Activated CD4-positive, alpha-beta memory T cell treated with anti-CD3 and anti-CD28 coated beads, Interleukin-2, amount 10 ng/mL, durations not matched to agents 7 days and 5 days (primary cell): ENCODE results near the gene SLA2. TPM values are rescaled to one million over a fixed set of nuclear protein-coding genes. Genes with fewer than 3 reads are reported as not detected.
A peak's percentile ranks its signal among the peaks of the same experiment; 100 is the strongest.

Experiments
- CTCF ChIA-PET: fragments of 350-600 bp; sonication (Branson Sonifier 250); formaldehyde crosslinking; loops from one replicate; lab custom pipeline; 2021; ENCODE audit warnings: antibody characterized with exemption, inconsistent platforms; lab: Charles Lee
- POLR2A ChIA-PET: fragments of 350-600 bp; sonication (Branson Sonifier 250); formaldehyde crosslinking; loops from one replicate; lab custom pipeline; 2021; ENCODE audit warnings: antibody characterized with exemption; lab: Charles Lee
- DNase-seq: peaks from one replicate; pipeline ENCODE4 v3.0.0-alpha.2; 2020
- H3K27ac Mint-ChIP-seq: one replicate; pipeline ENCODE4 v1.8.0; 2021; ENCODE audit warnings: mild to moderate bottlenecking, mixed read lengths
- H3K27me3 Mint-ChIP-seq: one replicate; pipeline ENCODE4 v1.8.0; 2021; ENCODE audit warnings: mixed read lengths
- H3K36me3 Mint-ChIP-seq: one replicate; pipeline ENCODE4 v1.8.0; 2021; ENCODE audit warnings: low read depth, mixed read lengths
- H3K4me1 Mint-ChIP-seq: one replicate; pipeline ENCODE4 v1.8.0; 2021; ENCODE audit warnings: mixed read lengths
- H3K4me3 Mint-ChIP-seq: one replicate; pipeline ENCODE4 v1.8.0; 2021; ENCODE audit warnings: mild to moderate bottlenecking, mixed read lengths
- H3K9me3 Mint-ChIP-seq: one replicate; pipeline ENCODE4 v1.8.0; 2021; ENCODE audit warnings: mixed read lengths
- total RNA-seq, 2 experiments: library from RNA; stranded (reverse); gene quantifications; one replicate each; pipeline ENCODE4 v1.2.3, GENCODE V29; 2021

Gene SLA2
- total RNA-seq, 2 experiments from 2014 or later = 78.6 to 79.9 TPM

DNA sequence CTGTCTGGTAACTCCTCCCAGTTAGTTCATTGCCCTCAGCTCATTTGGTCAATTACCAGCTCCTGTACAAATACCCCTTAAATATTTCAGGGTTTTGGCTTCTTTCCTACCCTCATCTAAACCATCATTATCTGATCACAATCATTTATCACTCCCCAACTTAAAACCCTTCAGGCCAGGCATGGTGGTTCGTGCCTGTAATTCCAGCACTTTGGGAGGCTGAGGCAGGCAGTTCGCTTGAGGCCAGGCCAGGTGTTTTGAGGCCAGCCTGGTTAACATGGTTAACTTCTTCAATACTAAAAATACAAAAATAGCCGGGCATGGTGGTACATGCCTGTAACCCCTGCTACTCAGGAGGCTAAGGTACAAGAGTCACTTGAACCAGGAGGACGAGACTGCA, 63.2 kb downstream of the SLA2 start:
- CTCF ChIA-PET = interaction anchor here (2.3 kb wide), 1 partner anchor 13 kb away, joined by 8 read pairs; no protein-coding TSS in a partner anchor
- Mint-ChIP-seq H3K27me3 (no peaks in the 10 kb centered on the region), H3K36me3 (peaks cover 45% of the 10 kb centered on the region), H3K4me3 (no peak overlapping the region), H3K4me1 (peaks cover 41% of the 10 kb centered on the region), H3K9me3 (no peaks in the 10 kb centered on the region), H3K27ac (peak overlapping the region; percentile 83)
- POLR2A ChIA-PET = interaction anchor here (1.4 to 8.5 kb wide), 4 partner anchors 10 to 23 kb away, joined by 3 to 55 read pairs (median 32); partner anchors contain the start of genes RAB5IF and TGIF2
- DNase-seq = no peak

DNA sequence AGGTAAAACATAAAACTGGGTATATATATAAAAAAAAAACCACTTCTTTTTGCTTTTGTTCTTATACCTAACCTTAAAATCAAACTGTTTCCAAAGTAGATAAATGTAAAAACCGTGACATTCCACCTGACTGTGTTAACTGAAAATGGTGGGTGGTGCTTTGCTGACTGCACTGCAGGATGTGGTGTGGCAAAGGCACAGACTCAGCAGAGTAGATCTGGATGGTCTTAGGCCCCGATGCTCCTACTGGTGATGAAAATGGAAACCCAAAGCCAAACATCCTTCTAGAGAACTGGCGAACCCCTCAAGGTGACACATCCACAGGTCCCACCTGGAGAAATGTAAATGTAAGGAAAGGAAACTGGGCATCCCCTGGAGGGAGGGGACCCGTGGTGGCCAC, 63.7 kb downstream of the SLA2 start:
- ChIA-PET POLR2A (interaction anchor here (1.4 to 8.5 kb wide), 4 partner anchors 9 to 23 kb away, joined by 3 to 55 read pairs (median 32); partner anchors contain the start of genes RAB5IF and TGIF2), CTCF (interaction anchor here (2.3 kb wide), 1 partner anchor 13 kb away, joined by 8 read pairs; no protein-coding TSS in a partner anchor)
- H3K36me3 Mint-ChIP-seq = peaks cover 41% of the 10 kb centered on the region
- peak overlapping the region; percentile 83 for H3K27ac Mint-ChIP-seq
- no peak overlapping the region for H3K4me3 Mint-ChIP-seq
- H3K27me3 Mint-ChIP-seq = no peaks in the 10 kb centered on the region
- peaks cover 36% of the 10 kb centered on the region for H3K4me1 Mint-ChIP-seq
- H3K9me3 Mint-ChIP-seq = no peaks in the 10 kb centered on the region
- DNase-seq = peak; percentile 64

DNA sequence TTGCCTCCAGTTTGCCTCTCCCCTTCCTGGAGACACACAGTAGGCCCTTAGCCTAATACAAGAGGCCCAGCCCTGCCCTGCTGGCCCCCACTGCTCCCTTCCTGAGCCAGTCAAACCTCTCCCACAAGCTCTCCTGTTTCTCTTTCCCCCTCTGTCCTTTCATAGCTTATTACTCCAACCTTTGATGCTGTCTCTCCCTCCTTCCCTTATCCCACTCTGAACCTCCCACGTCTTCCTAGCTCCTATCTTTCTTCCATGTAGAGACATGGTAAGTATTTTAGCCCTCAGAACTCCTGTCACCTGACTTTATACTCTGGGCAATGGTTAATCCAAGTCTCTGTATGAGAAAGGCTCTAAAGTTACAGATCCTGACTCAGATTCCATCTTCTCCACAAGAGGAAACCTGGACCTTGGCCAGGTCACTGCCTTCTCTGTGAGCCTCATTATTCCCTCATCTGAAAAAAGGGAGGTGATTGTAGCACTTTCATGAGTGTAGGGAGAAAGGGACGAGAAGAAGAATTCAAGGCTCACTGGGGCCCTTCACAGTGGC, 65.9 kb downstream of the SLA2 start:
- Mint-ChIP-seq H3K36me3 (peaks cover 53% of the 10 kb centered on the region), H3K4me1 (peaks cover 44% of the 10 kb centered on the region), H3K9me3 (no peaks in the 10 kb centered on the region), H3K4me3 (no peak overlapping the region), H3K27ac (peak overlapping the region; percentile 68), H3K27me3 (no peaks in the 10 kb centered on the region)
- DNase-seq = no peak
- ChIA-PET POLR2A (interaction anchor here (1.0 to 6.6 kb wide), 3 partner anchors 14 to 25 kb away, joined by 4 to 52 read pairs (median 5); partner anchors contain the start of gene RAB5IF), CTCF (interaction anchor here (1.1 kb wide), 1 partner anchor 25 kb away, joined by 3 read pairs; no protein-coding TSS in a partner anchor)

DNA sequence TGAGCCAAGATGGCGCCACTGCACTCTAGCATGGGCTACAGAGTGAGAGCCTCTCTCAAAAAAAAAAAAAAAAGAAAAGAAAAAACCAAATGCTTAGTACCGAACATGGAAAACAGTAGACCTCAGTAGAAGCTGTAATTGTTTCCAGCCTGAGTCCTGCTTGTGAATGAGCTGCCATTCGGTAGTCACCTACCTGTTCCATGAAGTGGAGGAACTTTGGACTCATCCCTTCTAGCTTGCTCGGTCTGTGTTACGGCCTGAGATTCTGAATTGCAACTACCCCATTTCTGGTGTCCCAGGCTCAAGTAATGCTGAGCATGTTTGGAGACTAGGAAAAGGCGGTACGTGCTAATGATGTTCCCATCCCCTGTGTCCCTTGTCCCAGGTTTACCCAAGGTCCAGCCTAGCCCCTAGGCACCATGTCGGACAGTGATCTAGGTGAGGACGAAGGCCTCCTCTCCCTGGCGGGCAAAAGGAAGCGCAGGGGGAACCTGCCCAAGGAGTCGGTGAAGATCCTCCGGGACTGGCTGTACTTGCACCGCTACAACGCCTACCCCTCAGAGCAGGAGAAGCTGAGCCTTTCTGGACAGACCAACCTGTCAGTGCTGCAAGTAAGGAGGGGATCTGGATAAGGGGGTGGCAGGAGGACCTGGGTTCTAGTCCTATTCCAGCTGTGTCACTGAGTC, 67.5 kb downstream of the SLA2 start:
- Mint-ChIP-seq H3K4me1 (peaks cover 45% of the 10 kb centered on the region), H3K9me3 (no peaks in the 10 kb centered on the region), H3K36me3 (peaks cover 52% of the 10 kb centered on the region), H3K27ac (no peak overlapping the region), H3K4me3 (no peak overlapping the region), H3K27me3 (no peaks in the 10 kb centered on the region)
- CTCF ChIA-PET = interaction anchor here (0.7 to 3.6 kb wide), 3 partner anchors 17 to 84 kb away, joined by 3 to 18 read pairs (median 4); partner anchors contain the start of gene RAB5IF
- DNase-seq = no peak
- POLR2A ChIA-PET = interaction anchor here (1.3 to 9.1 kb wide), 3 partner anchors 15 to 27 kb away, joined by 5 to 113 read pairs (median 111); partner anchors contain the start of gene RAB5IF

DNA sequence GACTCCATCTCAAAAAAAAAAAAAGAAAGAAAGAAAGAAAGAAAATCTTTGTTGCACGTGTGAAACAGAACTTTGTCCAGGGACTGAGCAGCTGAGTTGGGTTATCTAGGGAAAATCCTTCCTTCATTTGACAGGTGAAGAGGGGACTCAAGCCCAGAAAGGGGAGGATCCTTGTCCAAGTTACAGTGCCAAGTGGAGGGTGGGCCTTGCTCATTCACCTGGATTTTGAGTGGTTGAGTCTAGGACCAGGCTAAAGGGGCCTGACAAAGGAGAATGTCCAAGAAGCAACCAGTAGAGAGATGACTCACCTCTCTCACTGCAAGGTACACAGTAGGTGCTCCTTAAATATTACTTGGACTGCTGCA, 69.9 kb downstream of the SLA2 start:
- POLR2A ChIA-PET = interaction anchor here (1.6 to 9.1 kb wide), 5 partner anchors 9 to 623 kb away, joined by 4 to 113 read pairs (median 55); partner anchors contain the start of gene RAB5IF
- Mint-ChIP-seq H3K36me3 (peaks cover 40% of the 10 kb centered on the region), H3K4me1 (peaks cover 41% of the 10 kb centered on the region), H3K27me3 (no peaks in the 10 kb centered on the region), H3K27ac (peak overlapping the region; percentile 81), H3K4me3 (peak overlapping the region; percentile 92), H3K9me3 (no peaks in the 10 kb centered on the region)
- no peak for DNase-seq
- CTCF ChIA-PET = interaction anchor here (0.7 to 3.7 kb wide), 5 partner anchors 13 to 29 kb away, joined by 3 to 18 read pairs (median 15); partner anchors contain the start of gene RAB5IF

DNA sequence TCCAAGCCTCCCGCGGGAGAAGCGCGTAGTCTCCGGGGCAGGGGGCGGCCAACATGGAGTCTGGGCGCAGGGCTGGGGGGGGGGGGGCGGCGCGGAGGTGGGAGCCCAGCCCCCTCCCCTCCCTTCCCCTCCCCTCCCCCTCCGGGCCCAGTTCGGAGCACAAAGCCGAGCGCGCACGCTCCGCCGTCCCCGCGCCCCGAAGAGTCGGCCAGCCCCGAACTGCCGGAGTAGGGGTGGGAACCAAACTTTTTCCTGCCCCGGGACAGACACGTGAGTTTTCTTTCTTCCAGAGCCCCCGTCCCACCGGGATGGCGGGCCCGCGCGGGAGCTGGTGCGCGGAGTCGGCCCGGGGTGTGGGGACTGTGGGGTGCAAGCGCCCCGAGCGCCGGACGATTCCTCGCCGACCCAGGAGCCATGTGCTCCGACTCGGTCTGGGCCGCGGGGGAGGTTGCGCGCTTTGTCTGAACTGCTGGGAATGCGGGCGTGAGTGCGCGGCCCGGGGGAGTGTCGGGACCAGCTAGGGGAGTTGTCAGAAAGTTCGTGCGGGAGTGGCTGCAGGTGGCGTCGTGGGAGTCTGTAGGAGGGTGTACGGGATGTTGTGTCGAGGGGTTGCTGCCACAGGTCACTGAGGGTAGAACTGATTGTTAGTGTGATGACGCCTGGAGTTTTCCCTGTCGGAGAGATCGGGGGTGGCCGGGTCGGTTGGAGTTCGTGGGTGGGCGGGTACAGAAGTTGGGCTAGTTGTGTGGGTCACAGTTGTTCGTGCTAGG, 71.4 kb downstream of the SLA2 start:
- peak; percentile 47 for DNase-seq
- Mint-ChIP-seq H3K9me3 (no peaks in the 10 kb centered on the region), H3K27me3 (no peaks in the 10 kb centered on the region), H3K36me3 (peaks cover 30% of the 10 kb centered on the region), H3K4me1 (peaks cover 34% of the 10 kb centered on the region), H3K4me3 (peak overlapping the region; percentile 92), H3K27ac (peak overlapping the region; percentile 81)
- ChIA-PET CTCF (interaction anchor here (0.9 to 3.7 kb wide), 8 partner anchors 14 to 261 kb away, joined by 3 to 18 read pairs (median 4); partner anchors contain the start of gene RAB5IF), POLR2A (interaction anchor here (0.6 to 9.1 kb wide), 20 partner anchors 9 to 620 kb away, joined by 3 to 113 read pairs (median 5); partner anchors contain the start of genes DSN1, RAB5IF, SCAND1 and SLA2)

DNA sequence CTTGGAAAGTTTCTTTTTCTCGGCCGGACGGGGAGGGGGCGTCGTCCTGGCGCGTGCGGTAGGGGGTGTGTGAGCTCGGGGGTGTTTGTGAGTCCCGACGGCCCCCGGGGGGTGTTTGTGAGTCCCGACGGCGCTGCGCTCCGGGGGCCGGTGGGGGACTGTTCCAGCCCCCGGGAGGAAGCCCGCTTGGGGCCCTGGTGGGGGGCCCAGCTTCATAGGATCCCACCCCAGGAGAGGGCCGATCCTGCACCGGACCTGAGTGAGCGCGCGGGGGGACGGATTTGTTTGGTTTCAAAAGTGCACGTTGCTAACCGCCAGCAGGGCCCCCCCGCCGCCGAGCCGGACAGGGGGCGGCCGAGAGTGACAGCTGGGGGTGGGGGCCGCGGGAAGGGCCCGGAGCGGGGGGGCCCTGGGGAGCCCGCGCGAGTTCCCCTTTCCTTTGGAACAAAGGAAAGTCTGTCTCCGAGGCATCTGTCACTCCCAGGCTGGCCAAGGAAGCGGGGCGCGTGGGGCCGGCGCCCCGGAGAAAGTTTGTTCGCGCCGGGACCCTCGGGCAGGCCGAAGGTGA, 72.1 kb downstream of the SLA2 start:
- POLR2A ChIA-PET = interaction anchor here (0.6 to 9.1 kb wide), 17 partner anchors 9 to 619 kb away, joined by 3 to 113 read pairs (median 6); partner anchors contain the start of genes DSN1, RAB5IF, SCAND1 and SLA2
- Mint-ChIP-seq H3K9me3 (no peaks in the 10 kb centered on the region), H3K4me1 (peaks cover 34% of the 10 kb centered on the region), H3K27ac (peak overlapping the region; percentile 44), H3K4me3 (peak overlapping the region; percentile 92), H3K27me3 (no peaks in the 10 kb centered on the region), H3K36me3 (peaks cover 25% of the 10 kb centered on the region)
- peak; percentile 33 for DNase-seq
- CTCF ChIA-PET = interaction anchor here (0.9 to 3.7 kb wide), 7 partner anchors 15 to 261 kb away, joined by 3 to 18 read pairs (median 4); partner anchors contain the start of gene RAB5IF

DNA sequence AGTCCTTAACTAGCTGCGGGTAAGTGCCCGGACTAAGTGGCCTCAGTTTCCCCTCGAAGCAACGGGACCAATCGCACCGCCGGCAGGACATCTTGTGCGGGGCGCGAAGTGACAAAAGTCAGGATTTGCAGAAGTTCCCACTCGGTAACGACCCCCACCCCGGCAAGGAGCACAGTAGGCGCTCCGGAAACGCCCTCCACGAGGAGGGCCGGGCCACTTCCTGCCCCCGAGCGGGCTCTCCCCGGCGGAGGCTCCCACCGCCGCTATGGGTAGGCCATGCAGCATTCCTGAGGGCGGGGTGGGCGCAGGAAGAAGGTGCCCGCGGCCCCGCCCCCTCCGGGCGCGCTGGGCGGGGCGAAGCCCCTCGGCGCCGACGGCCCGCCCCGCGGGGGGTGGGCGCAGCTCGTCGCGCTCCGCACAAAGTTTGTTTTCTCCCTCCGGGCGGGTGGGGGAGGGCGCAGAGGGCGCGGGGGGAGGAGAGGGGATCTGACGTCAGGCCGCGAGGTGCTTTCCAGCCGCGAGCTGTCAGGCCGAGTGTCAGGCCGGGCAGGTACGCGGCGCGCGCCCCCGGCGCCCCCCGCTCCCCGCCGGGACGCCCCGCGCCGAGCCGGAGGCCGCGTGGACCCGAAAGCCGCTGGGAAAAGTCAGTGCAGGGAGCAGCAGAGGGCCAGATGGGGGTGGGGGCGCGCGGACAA, 72.7 kb downstream of the SLA2 start, which contains the start of gene TGIF2:
TGIF2 (plus strand) TSS at position 495 of the 695 bp plus-strand sequence. CDS start 5,178 bp downstream, outside the sequence.
- DNase-seq = peak; percentile 86
- Mint-ChIP-seq H3K27ac (peak within 1 kb of the TSS; percentile 87), H3K4me1 (peaks cover 34% of the 10 kb centered on the region), H3K36me3 (peaks cover 19% of the 10 kb centered on the region), H3K27me3 (no peaks in the 10 kb centered on the region), H3K9me3 (no peaks in the 10 kb centered on the region), H3K4me3 (peak within 1 kb of the TSS; percentile 92)
- CTCF ChIA-PET = interaction anchor here (0.9 to 3.7 kb wide), 7 partner anchors 15 to 262 kb away, joined by 3 to 18 read pairs (median 3); partner anchors contain the start of gene RAB5IF
- POLR2A ChIA-PET = interaction anchor here (0.7 to 9.1 kb wide), 14 partner anchors 8 to 619 kb away, joined by 3 to 113 read pairs (median 6); partner anchors contain the start of genes RAB5IF, SCAND1 and SLA2

DNA sequence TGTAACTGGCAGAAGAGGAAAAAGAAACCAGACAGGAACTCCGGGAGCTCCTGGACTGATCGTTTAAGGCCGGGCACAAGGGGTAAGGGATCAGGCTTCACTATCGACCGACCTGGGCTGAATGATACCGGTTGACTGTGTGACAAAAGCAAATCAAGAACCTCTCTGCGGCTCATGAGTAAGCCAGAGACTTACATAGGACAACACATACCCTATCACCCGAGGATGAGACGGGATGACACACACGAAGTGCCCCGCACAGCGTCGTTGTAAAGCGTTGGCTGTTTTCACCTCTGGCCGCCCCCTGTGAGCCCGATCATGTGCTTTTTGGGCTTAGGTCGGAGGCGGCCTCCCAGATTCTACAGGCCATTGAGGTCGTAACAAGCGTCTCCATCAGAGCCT, 73.3 kb downstream of the SLA2 start:
- H3K36me3 Mint-ChIP-seq = peaks cover 19% of the 10 kb centered on the region
- H3K27ac Mint-ChIP-seq = peak overlapping the region; percentile 87
- no peaks in the 10 kb centered on the region for H3K27me3 Mint-ChIP-seq
- CTCF ChIA-PET = interaction anchor here (0.9 to 1.4 kb wide), 5 partner anchors 15 to 42 kb away, joined by 3 to 4 read pairs (median 3); no protein-coding TSS in a partner anchor
- H3K9me3 Mint-ChIP-seq = no peaks in the 10 kb centered on the region
- POLR2A ChIA-PET = interaction anchor here (0.7 to 9.1 kb wide), 12 partner anchors 12 to 618 kb away, joined by 3 to 113 read pairs (median 7); partner anchors contain the start of genes RAB5IF, SCAND1 and SLA2
- peak overlapping the region; percentile 70 for H3K4me3 Mint-ChIP-seq
- peak; percentile 61 for DNase-seq
- H3K4me1 Mint-ChIP-seq = peaks cover 34% of the 10 kb centered on the region

DNA sequence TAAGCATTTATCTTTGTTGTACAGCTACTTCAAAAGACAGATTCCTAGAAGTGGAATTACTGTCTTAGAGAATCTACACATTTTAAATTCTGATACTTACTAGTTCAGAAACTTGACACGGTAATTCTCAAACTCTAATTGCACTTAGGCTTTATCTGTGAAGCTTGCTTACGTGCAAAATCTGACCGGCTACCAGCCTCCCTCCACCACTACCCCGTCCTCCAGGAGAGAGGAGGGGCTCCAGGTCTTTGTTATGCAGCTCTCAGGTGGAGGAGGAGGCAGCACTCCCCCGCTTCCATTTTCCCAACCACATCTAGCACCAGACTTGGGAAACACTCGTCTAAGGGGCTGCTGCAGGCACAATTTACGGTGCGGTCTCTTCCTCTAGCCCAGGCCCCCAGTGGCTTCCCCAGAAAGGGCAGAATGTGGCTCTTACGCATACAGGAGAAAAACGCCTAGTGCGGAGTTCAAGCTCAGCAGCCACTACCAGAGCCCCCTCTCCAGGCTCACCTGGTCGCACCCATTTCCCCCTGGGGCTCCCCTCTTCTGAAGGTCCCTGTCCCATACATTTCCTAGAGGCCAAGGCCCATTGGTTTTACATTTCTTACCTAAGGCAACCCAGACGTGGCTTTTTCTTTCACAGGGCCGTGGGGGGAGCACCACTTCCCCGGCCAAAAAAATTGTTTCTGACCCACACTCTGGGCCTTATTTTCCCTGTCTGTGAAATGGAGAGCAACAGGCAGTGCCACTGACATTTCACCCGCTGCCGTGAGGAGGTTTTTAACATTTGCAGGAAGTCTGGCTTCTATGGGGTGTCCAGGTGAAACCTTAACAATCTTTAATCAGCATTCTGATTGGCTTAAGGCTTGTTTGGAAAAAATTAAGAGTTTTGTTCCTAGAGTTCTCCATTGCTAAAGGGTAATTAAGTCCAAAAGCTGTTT, 74.2 kb downstream of the SLA2 start:
- Mint-ChIP-seq H3K27me3 (no peaks in the 10 kb centered on the region), H3K9me3 (no peaks in the 10 kb centered on the region), H3K4me1 (peaks cover 34% of the 10 kb centered on the region), H3K36me3 (peaks cover 19% of the 10 kb centered on the region), H3K27ac (peak overlapping the region; percentile 87), H3K4me3 (peak overlapping the region; percentile 70)
- POLR2A ChIA-PET = interaction anchor here (0.9 to 9.1 kb wide), 7 partner anchors 11 to 37 kb away, joined by 3 to 113 read pairs (median 5); partner anchors contain the start of gene RAB5IF
- no peak for DNase-seq
- CTCF ChIA-PET = interaction anchor here (0.8 to 2.2 kb wide), 5 partner anchors 15 to 202 kb away, joined by 3 to 11 read pairs (median 4); partner anchors contain the start of genes DSN1 and RAB5IF
